ENCODE data around the gene SPNS3. TPM values are rescaled to one million over a fixed set of nuclear protein-coding genes. Genes with fewer than 3 reads are reported as not detected.

The SPNS3 gene
- total and polyA plus RNA-seq, 2 of the 4 experiments (the other 2 are of a cell fraction): 0.18 TPM; not detected in 1

DNA sequence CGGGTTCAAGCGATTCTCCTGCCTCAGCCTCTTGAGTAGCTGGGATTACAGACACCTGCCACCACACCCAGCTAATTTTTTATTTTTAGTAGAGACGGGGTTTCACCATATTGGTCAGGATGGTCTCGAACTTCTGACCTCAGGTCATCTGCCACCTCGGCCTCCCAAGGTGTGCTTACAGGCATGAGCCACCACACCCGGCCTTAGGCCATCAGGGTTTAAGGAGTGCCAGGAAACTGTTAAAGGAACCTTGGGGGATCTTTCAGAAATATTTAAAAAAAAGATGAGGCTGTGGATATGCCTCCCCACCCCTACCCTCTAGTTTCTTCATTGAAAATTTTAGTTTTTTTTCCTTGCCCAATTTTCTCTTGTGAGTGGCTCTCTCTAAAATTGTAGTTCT is 35.9 kb upstream of the SPNS3 start:
- Histone ChIP-seq H3K9ac (ENCODE audit: low read depth, low read length) (no peak overlapping the region), H3K56ac (ENCODE audit: extremely low read depth, insufficient read depth, low read length) (no peak overlapping the region), H3K27ac (ENCODE audit: insufficient read depth, low read length) (no peak overlapping the region), H4K91ac (ENCODE audit: insufficient read depth, low read depth, low read length) (no peak overlapping the region), H3K4me3 (ENCODE audit: insufficient read depth, low read depth, low read length) (no peak overlapping the region), H3K23ac (ENCODE audit: low read depth, low read length) (no peak overlapping the region), H3K4ac (ENCODE audit: low read depth, low read length) (no peak overlapping the region), H2AK5ac (ENCODE audit: low read depth, low read length) (no peak overlapping the region), H3K18ac (ENCODE audit: low read depth, low read length) (no peak overlapping the region), H2BK5ac (ENCODE audit: low read depth, low read length, poor library complexity, severe bottlenecking) (no peak overlapping the region), H3K4me1 (ENCODE audit: control insufficient read depth, insufficient read depth, low read length) (no peaks in the 10 kb centered on the region), H3K27me3 (ENCODE audit: control insufficient read depth, insufficient read depth, low read length) (peaks cover 4% of the 10 kb centered on the region; the same call in 1 of the 2 replicates), H4K5ac (ENCODE audit: low read depth, low read length) (no peak overlapping the region), H4K20me1 (ENCODE audit: insufficient read depth, low read length) (no peaks in the 10 kb centered on the region), H2BK120ac (ENCODE audit: low read depth, low read length) (no peak overlapping the region), H3K36me3 (ENCODE audit: control insufficient read depth, insufficient read depth, low read length) (no peaks in the 10 kb centered on the region), H2BK20ac (ENCODE audit: low read depth, low read length) (no peak overlapping the region), H4K8ac (ENCODE audit: low read depth in 2 of 2, low read length in 2 of 2) (no peak overlapping the region), H3K9me1 (ENCODE audit: insufficient read depth, low read length) (no peaks in the 10 kb centered on the region), H2AK9ac (replicated peaks; ENCODE audit: low read depth, low read length, poor library complexity) (no peak overlapping the region), H3K4me2 (ENCODE audit: low read depth, low read length) (no peak overlapping the region), H3K9me3 (ENCODE audit: control insufficient read depth, insufficient read depth, low read length) (no peaks in the 10 kb centered on the region), H3K14ac (replicated peaks; ENCODE audit: low read depth, low read length) (no peak overlapping the region), H2BK15ac (ENCODE audit: low read depth, low read length) (no peak overlapping the region), H2AFZ (replicated peaks; ENCODE audit: low read length, poor library complexity) (no peak overlapping the region), H3K79me1 (ENCODE audit: low read depth in 1 of 2, low read length in 2 of 2) (no peaks in the 10 kb centered on the region)
- POLR2A ChIA-PET (ENCODE audit: unreplicated experiment): no interaction called here
- CTCF ChIA-PET: no interaction called here
- dilution Hi-C loops (cut with HindIII; ENCODE audit: low sequenced_read_pairs, unreplicated experiment) (no loop called here), intact Hi-C loops (cut with micrococcal nuclease) (no loop called here), in situ Hi-C loops (cut with MboI; ENCODE audit: low sequenced_read_pairs) (no loop called here)
- no TSS peak for BruUV-seq (replicated peaks)
- no peak for DNase-seq
- WGBS, 2 experiments (ENCODE audit: extremely low coverage in 2 of 2, insufficient read length in 1 of 2): no CpG with 5 or more reads among the region's 6 CpGs
- ATAC-seq (ENCODE audit: low read depth): no peak
- TF ChIP-seq RFX5 (IDR thresholded peaks at IDR 0.05; ENCODE audit: low read depth, low read length): no peak
- TF ChIP-seq, protein P1, sequence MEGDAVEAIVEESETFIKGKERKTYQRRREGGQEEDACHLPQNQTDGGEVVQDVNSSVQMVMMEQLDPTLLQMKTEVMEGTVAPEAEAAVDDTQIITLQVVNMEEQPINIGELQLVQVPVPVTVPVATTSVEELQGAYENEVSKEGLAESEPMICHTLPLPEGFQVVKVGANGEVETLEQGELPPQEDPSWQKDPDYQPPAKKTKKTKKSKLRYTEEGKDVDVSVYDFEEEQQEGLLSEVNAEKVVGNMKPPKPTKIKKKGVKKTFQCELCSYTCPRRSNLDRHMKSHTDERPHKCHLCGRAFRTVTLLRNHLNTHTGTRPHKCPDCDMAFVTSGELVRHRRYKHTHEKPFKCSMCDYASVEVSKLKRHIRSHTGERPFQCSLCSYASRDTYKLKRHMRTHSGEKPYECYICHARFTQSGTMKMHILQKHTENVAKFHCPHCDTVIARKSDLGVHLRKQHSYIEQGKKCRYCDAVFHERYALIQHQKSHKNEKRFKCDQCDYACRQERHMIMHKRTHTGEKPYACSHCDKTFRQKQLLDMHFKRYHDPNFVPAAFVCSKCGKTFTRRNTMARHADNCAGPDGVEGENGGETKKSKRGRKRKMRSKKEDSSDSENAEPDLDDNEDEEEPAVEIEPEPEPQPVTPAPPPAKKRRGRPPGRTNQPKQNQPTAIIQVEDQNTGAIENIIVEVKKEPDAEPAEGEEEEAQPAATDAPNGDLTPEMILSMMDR (conservative IDR thresholded peaks at IDR 0.05; ENCODE audit: low read depth, low read length): no peak
- no peak for TF ChIP-seq FOS (IDR thresholded peaks at IDR 0.05; ENCODE audit: low read depth, low read length)
- TF ChIP-seq CHD1 (IDR thresholded peaks at IDR 0.05; ENCODE audit: low read depth, low read length): no peak
- TF ChIP-seq POLR2A (IDR thresholded peaks at IDR 0.05; ENCODE audit: low read depth, low read length): no peak
- no peak for TF ChIP-seq MAFK (IDR thresholded peaks at IDR 0.05; ENCODE audit: low read depth, low read length)
- TF ChIP-seq BHLHE40 (IDR thresholded peaks at IDR 0.05; ENCODE audit: low read depth, low read length): no peak

Measured in IMR-90 (cell line).